Thyroid gland (tissue), 4 donors: ENCODE measurements around the gene MUC4.

Experiments
- POLR2A ChIP-seq, 2 donors: fragments of 450-650 bp; IDR thresholded peaks; one replicate each; pipeline ENCODE4 v1.6.1; 2017; ENCODE audit warnings: antibody characterized with exemption in 2 of 2, mild to moderate bottlenecking in 2 of 2, moderate library complexity in 1 of 2
- TF ChIP-seq, protein P1 (sequence below), 6 experiments: fragments of 200-600 bp in 3 of 6; fragments of 450-650 bp in 3 of 6; sonication (generic) in 3 of 6; IDR thresholded peaks; one replicate each; pipeline ENCODE4 v1.5.1; 2016 to 2019; ENCODE audit warnings: antibody characterized with exemption in 6 of 6, mild to moderate bottlenecking in 2 of 6, inconsistent platforms in 1 of 6, moderate library complexity in 1 of 6

DNA sequence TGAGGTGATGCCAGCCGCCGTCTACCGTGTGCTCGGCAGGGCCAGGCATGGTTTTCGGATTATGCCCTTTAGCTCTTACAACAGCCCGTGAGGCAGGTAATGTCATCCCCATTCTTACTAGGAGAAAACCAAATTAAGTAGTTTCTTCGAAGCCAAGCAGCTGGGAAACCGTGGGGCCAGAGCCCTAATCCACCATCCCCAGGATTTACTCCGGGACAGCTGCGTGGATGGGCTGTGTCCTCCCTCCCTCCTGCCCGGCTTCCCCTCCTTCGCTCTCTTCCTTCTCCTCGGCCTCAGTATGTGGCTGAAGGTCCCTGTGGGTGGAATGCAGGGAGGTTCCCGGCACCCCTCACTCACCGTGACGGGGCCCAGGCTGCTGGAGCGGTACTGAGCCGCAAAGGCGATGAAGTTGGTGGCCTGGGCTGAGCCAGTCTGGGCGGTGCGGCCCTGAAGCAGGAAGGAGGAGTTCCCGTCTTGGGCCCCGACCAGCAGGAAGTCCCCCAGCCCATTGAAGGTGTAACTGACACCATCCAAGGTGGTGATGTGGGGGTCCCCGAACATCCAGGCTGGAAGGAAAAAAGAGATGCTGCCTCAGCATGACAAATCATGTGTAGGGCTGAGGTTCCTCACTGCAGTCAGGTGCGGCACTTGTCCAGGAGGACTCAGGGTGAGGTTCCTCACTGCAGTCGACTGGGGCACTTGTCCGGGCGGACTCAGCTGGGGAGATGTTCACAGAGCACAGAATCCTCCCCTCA, 48.5 kb downstream of the MUC4 start:
- TF ChIP-seq, protein P1, sequence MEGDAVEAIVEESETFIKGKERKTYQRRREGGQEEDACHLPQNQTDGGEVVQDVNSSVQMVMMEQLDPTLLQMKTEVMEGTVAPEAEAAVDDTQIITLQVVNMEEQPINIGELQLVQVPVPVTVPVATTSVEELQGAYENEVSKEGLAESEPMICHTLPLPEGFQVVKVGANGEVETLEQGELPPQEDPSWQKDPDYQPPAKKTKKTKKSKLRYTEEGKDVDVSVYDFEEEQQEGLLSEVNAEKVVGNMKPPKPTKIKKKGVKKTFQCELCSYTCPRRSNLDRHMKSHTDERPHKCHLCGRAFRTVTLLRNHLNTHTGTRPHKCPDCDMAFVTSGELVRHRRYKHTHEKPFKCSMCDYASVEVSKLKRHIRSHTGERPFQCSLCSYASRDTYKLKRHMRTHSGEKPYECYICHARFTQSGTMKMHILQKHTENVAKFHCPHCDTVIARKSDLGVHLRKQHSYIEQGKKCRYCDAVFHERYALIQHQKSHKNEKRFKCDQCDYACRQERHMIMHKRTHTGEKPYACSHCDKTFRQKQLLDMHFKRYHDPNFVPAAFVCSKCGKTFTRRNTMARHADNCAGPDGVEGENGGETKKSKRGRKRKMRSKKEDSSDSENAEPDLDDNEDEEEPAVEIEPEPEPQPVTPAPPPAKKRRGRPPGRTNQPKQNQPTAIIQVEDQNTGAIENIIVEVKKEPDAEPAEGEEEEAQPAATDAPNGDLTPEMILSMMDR (IDR thresholded peaks at IDR 0.05), result no peak
- no peak for TF ChIP-seq POLR2A (IDR thresholded peaks at IDR 0.05)
